Neural progenitor cell (in vitro differentiated cells): ENCODE measurements around the gene IL17RA. TPM values are rescaled to one million over a fixed set of nuclear protein-coding genes. Genes with fewer than 3 reads are reported as not detected.
A peak's percentile ranks its signal among the peaks of the same experiment; 100 is the strongest.
"Not testable (repeated sequence)": the region's sequence is repeated elsewhere in the genome, so short reads cannot be mapped to it uniquely, and the experiment has no call there.

ENCODE experiments used
- DNase-seq: peaks from one replicate; pipeline ENCODE4 v3.0.0-alpha.2; 2016; ENCODE audit warnings: low spot score
- H2AFZ ChIP-seq: fragments of 200-600 bp; sonication (generic); replicated peaks from 2 replicates; pipeline ENCODE4 v1.6.1; 2016; ENCODE audit warnings: antibody characterized with exemption
- H3F3A ChIP-seq: fragments of 200-600 bp; sonication (generic); 2 replicates; pipeline ENCODE4 v1.6.1; 2016; ENCODE audit warnings: antibody characterized with exemption, low read depth
- H3K27ac ChIP-seq: fragments of 200-600 bp; sonication (generic); 2 replicates; pipeline ENCODE4 v1.5.1; 2016; ENCODE audit warnings: mild to moderate bottlenecking
- H3K27me3 ChIP-seq: fragments of 200-600 bp; sonication (generic); 2 replicates; pipeline ENCODE4 v1.6.1; 2016; ENCODE audit warnings: mild to moderate bottlenecking, moderate library complexity
- H3K36me3 ChIP-seq: fragments of 200-600 bp; sonication (generic); 2 replicates; pipeline ENCODE4 v1.5.1; 2016
- H3K4me1 ChIP-seq: fragments of 200-600 bp; sonication (generic); 2 replicates; pipeline ENCODE4 v1.6.1; 2016; ENCODE audit warnings: mixed run types
- H3K4me2 ChIP-seq: fragments of 200-600 bp; sonication (generic); 2 replicates; pipeline ENCODE4 v1.6.1; 2016
- H3K4me3 ChIP-seq: fragments of 200-600 bp; sonication (generic); 2 replicates; pipeline ENCODE4 v1.5.1; 2016
- H3K79me2 ChIP-seq: fragments of 200-600 bp; sonication (generic); 2 replicates; pipeline ENCODE4 v1.6.1; 2016; ENCODE audit warnings: low read depth
- H3K9ac ChIP-seq: fragments of 200-600 bp; sonication (generic); 2 replicates; pipeline ENCODE4 v1.6.1; 2016
- H3K9me3 ChIP-seq: fragments of 200-600 bp; sonication (generic); 2 replicates; pipeline ENCODE4 v1.5.1; 2016; ENCODE audit warnings: low read depth
- H4K20me1 ChIP-seq: fragments of 200-600 bp; sonication (generic); 2 replicates; pipeline ENCODE4 v1.6.1; 2016; ENCODE audit warnings: low read depth
- H3K27ac Mint-ChIP-seq: 3 replicates; pipeline ENCODE4 v1.8.0; 2021; ENCODE audit warnings: mixed read lengths
- H3K27me3 Mint-ChIP-seq: 2 replicates; pipeline ENCODE4 v1.8.0; 2022; ENCODE audit warnings: low read depth, mild to moderate bottlenecking, inconsistent platforms, moderate library complexity, mixed read lengths; ENCODE audit not compliant: insufficient read depth
- H3K36me3 Mint-ChIP-seq: 3 replicates; pipeline ENCODE4 v1.8.0; 2021; ENCODE audit warnings: mixed read lengths
- H3K4me1 Mint-ChIP-seq: 3 replicates; pipeline ENCODE4 v1.8.0; 2021; ENCODE audit warnings: mixed read lengths
- H3K4me3 Mint-ChIP-seq: 3 replicates; pipeline ENCODE4 v1.8.0; 2021; ENCODE audit warnings: mild to moderate bottlenecking, moderate library complexity, mixed read lengths
- H3K9me3 Mint-ChIP-seq: 3 replicates; pipeline ENCODE4 v1.8.0; 2020; ENCODE audit warnings: mixed read lengths
- CTCF ChIP-seq: fragments of 200-600 bp; sonication (generic); IDR thresholded peaks from 2 replicates; pipeline ENCODE4 v1.5.1; 2017; ENCODE audit warnings: antibody characterized with exemption, mild to moderate bottlenecking
- EZH2 ChIP-seq: fragments of 200-600 bp; sonication (generic); IDR thresholded peaks from 2 replicates; pipeline ENCODE4 v1.6.1; 2017; ENCODE audit warnings: antibody characterized with exemption, mild to moderate bottlenecking, moderate library complexity
- EZH2phosphoT487 ChIP-seq: fragments of 200-600 bp; sonication (generic); IDR thresholded peaks from 2 replicates; pipeline ENCODE4 v1.6.1; 2017; ENCODE audit warnings: antibody characterized with exemption
- total RNA-seq: library from RNA; depleted of rRNA; stranded (reverse); fragments of >200 nt; gene quantifications from 2 replicates; pipeline ENCODE4 v1.2.3, GENCODE V29; 2015; ENCODE audit warnings: low replicate concordance

The IL17RA gene
- total RNA-seq, 1 donor from 2014 or later: 5.2 TPM

GRCh38 chr22:17143101-17143500, 58.3 kb downstream of the IL17RA start:
- Histone ChIP-seq H3K4me2 (no peak overlapping the region), H3K79me2 (peaks cover 5% of the 10 kb centered on the region), H2AFZ (no peak overlapping the region), H3K9me3 (no peaks in the 10 kb centered on the region), H3F3A (no peaks in the 10 kb centered on the region), H3K36me3 (no peaks in the 10 kb centered on the region), H3K27me3 (no peaks in the 10 kb centered on the region), H3K9ac (no peak overlapping the region), H4K20me1 (peaks cover 11% of the 10 kb centered on the region), H3K27ac (no peak overlapping the region), H3K4me3 (no peak overlapping the region), H3K4me1 (no peaks in the 10 kb centered on the region)
- Mint-ChIP-seq H3K36me3 (peaks cover 21% of the 10 kb centered on the region), H3K27me3 (no peaks in the 10 kb centered on the region), H3K4me3 (no peak overlapping the region), H3K27ac (no peak overlapping the region), H3K9me3 (no peaks in the 10 kb centered on the region), H3K4me1 (no peaks in the 10 kb centered on the region)
- DNase-seq: no peak
- TF ChIP-seq EZH2 (no peak), EZH2phosphoT487 (no peak), CTCF (no peak)

- no peaks in the 10 kb centered on the region for H3K4me1 Mint-ChIP-seq
- Histone ChIP-seq H3K4me2 (no peak overlapping the region), H3K36me3 (no peaks in the 10 kb centered on the region), H3K27me3 (no peaks in the 10 kb centered on the region), H3K79me2 (peaks cover 12% of the 10 kb centered on the region), H3K9me3 (no peaks in the 10 kb centered on the region), H3K4me3 (no peak overlapping the region), H3F3A (no peaks in the 10 kb centered on the region), H2AFZ (no peak overlapping the region), H3K9ac (no peak overlapping the region), H3K4me1 (no peaks in the 10 kb centered on the region), H3K27ac (no peak overlapping the region), H4K20me1 (peaks cover 14% of the 10 kb centered on the region)
- DNase-seq: no peak
- no peak overlapping the region for H3K4me3 Mint-ChIP-seq
- H3K27me3 Mint-ChIP-seq: no peaks in the 10 kb centered on the region
- H3K9me3 Mint-ChIP-seq: no peaks in the 10 kb centered on the region
- no peak overlapping the region for H3K27ac Mint-ChIP-seq
- H3K36me3 Mint-ChIP-seq: peaks cover 21% of the 10 kb centered on the region
- no peak for TF ChIP-seq CTCF
- no peak for TF ChIP-seq EZH2phosphoT487
- no peak for TF ChIP-seq EZH2
These were observed 59.0 kb downstream of the IL17RA start for GRCh38 chr22:17143826-17144225.

- Histone ChIP-seq H3K36me3 (no peaks in the 10 kb centered on the region), H3K4me2 (no peak overlapping the region), H4K20me1 (peaks cover 28% of the 10 kb centered on the region), H2AFZ (no peak overlapping the region), H3K9ac (no peak overlapping the region), H3K9me3 (no peaks in the 10 kb centered on the region), H3K79me2 (peaks cover 25% of the 10 kb centered on the region), H3K27ac (no peak overlapping the region), H3F3A (no peaks in the 10 kb centered on the region), H3K4me1 (no peaks in the 10 kb centered on the region), H3K4me3 (no peak overlapping the region), H3K27me3 (no peaks in the 10 kb centered on the region)
- no peaks in the 10 kb centered on the region for H3K4me1 Mint-ChIP-seq
- no peak overlapping the region for H3K27ac Mint-ChIP-seq
- no peaks in the 10 kb centered on the region for H3K9me3 Mint-ChIP-seq
- no peaks in the 10 kb centered on the region for H3K27me3 Mint-ChIP-seq
- DNase-seq: no peak
- TF ChIP-seq EZH2: no peak
- TF ChIP-seq CTCF: no peak
- no peak for TF ChIP-seq EZH2phosphoT487
- peaks cover 20% of the 10 kb centered on the region for H3K36me3 Mint-ChIP-seq
- H3K4me3 Mint-ChIP-seq: no peak overlapping the region
These were observed 60.4 kb downstream of the IL17RA start for GRCh38 chr22:17145021-17145680.

- not testable (repeated sequence) for H3K9me3 Mint-ChIP-seq, H3K4me1 ChIP-seq, H3K27me3 Mint-ChIP-seq, H2AFZ ChIP-seq, H3F3A ChIP-seq, H3K9me3 ChIP-seq, H3K9ac ChIP-seq, H3K4me2 ChIP-seq, H3K4me1 Mint-ChIP-seq, H3K36me3 ChIP-seq, DNase-seq, H3K27ac Mint-ChIP-seq, H3K27me3 ChIP-seq, H3K27ac ChIP-seq, H3K4me3 ChIP-seq
- Mint-ChIP-seq H3K36me3 (peaks cover 19% of the 10 kb centered on the region), H3K4me3 (peak overlapping the region; percentile 10)
- H4K20me1 ChIP-seq: peaks cover 45% of the 10 kb centered on the region
- H3K79me2 ChIP-seq: peaks cover 46% of the 10 kb centered on the region
These were observed 62.7 kb downstream of the IL17RA start for GRCh38 chr22:17147458-17147857.
